GM19043 (cell line): Measurements from ENCODE around the gene YIPF3.

Experiments used
- ATAC-seq: cut with Tn5 transposase; IDR thresholded peaks from one replicate; pipeline ENCODE4 v1.9.1; 2021; ENCODE audit warnings: low read depth; ENCODE audit not compliant: unreplicated experiment

YIPF3 gene

DNA sequence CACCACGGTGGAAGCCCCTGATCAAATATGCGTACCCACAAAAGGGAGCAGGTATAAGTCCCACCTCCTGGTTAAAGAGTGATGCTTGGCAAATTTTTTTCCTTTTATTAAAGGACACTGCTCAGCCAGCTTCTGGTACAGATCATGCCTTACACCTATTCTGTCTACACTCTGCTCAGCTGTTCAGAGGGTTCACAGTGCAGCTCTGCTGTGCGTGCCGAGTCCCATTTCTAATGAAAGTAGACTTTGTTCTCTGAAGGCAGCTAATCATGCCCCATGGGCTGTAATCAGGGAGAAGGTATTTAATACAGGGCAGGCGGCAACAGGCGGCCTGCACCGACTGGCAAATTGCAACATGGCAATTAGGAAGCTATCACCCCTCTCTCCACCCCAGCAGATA is 22.9 kb downstream of the YIPF3 start:
- ATAC-seq: no peak

- no peak for ATAC-seq
These were observed 23.5 kb downstream of the YIPF3 start for GRCh38 chr6:43493230-43493629.

GRCh38 chr6:43492673-43493072 is 24.1 kb downstream of the YIPF3 start:
- no peak for ATAC-seq

GRCh38 chr6:43491750-43492661 is 24.7 kb downstream of the YIPF3 start:
- no peak for ATAC-seq

- ATAC-seq: no peak
These were observed 26.2 kb downstream of the YIPF3 start for GRCh38 chr6:43490523-43490939.

DNA sequence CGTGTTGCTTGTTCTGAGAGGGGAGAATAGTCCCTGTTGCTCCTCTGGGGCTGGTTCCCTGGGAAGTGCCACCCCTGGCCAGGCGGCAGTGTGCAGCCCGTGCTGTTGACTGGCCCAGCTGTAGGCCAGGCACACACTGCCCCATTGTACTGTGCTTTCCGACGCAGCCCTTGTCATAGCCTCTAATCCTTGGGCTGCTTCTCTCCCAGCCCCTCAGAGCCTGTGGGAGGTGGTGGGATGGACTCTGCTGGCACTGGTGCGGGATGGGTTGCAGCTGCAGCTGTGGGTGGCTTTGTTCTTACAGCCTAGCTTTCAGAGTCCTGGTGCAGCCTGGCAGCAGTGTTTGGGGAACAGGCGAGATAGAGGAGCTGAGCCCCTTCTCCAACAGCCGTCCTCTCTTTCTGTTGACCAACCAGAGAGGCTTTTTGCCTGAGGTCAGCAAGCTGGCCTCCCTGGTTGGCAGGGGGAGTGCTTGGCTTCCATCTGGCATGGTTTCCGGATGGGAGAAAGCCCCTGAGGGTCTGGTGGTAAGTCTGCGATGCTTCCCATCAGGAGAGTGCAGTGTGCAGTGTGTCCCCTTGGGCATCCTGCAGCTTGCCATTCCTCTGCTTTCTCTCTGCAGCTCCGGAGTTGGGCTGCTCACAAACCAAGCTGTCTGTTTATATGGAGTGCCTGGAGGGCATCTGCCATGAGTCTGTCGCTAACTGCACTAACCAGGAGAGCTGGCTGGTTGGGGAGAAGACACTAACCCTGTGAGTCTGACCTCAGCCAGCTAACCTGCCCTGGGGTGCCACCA is 27.3 kb downstream of the YIPF3 start:
- ATAC-seq: no peak

DNA sequence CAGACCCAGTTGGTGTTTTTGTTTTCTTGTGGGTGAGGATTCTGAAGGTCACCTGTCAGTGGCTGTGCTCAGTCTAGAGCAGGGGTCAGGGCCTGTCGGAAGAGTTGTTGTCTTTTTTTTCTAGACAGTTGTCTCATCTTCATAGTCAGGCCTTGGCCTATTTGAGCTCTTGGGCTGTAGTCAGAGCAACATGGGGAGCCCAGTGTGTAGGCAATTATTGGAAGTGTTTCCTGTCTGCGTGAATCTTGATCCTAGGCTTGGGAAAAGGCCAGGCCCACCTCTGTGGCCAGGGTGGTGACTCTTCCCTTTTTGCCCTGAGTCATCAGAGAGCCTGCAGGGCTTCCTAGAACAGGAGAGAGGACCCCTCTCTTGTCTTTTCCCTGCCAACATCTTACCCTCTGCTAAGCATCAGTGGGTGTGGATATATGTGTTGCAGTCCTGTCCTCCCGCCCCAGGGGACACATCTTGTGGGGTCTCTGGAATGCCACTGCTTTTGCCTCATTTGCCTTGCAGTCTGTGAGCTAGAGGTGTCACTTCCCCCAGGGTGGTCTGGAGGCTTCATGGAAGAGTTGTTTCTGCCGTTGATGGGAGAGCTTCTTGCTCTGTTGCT is 28.0 kb downstream of the YIPF3 start:
- ATAC-seq: no peak

DNA sequence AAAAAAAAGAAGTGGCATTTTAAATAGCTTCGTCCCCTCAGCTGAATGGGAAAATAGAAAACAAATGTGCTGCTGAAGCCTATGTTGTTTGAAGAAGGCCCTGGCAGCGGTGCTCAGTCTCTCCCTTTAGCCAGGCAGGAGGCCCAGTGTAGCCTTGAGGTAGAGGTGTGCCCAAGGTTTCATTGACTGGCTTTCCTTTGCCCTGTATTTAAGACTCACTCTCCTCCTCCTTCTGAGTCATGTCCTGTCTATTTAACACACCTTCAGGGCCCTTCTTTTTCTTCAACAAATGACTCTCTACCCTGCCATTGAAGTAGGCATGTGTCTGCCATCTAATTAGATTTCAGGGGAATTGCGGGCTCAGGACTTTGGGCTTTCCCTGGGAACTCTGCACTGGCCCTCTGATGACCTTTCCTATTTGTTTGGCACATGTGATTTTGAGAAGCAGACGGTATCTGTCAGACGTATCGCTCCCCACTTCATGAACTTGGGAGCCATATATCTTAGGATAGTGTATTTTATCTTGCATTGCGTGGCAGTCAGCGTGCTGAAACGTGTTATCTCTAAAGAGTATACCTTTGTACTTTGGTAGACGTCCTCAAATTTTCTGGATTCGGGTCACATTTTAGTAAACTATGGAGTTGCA is 35.0 kb downstream of the YIPF3 start:
- ATAC-seq: no peak

DNA sequence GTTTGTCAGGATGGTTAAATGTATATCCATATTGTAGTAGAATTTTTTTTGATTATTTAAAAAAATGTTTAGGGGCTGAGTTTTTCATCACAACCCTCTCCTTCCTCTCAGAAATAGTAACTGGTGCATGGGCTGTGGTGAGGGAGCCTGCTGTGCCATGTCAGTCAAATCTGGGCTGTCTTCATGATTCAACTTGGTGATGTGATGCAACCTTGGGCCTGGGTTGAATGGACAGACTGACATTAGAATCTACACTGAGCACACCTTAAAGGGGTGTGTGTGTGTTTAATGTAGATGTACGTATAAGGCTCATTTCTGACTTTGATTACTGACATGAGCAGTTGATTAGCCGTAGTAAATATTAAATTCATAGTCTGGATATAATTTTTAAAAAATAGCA is 35.7 kb downstream of the YIPF3 start:
- ATAC-seq: no peak

GRCh38 chr6:43478008-43478372 is 38.7 kb downstream of the YIPF3 start:
- no peak for ATAC-seq

- ATAC-seq: peak; percentile 90
These were observed 39.3 kb downstream of the YIPF3 start, which contains the start of gene TJAP1 for GRCh38 chr6:43477235-43478007. TJAP1 (plus strand) TSS chr6:43477570; CDS start chr6:43499002, 21,432 bp downstream.

GRCh38 chr6:43476746-43477145 is 40.0 kb downstream of the YIPF3 start:
- ATAC-seq: no peak

- ATAC-seq: no peak
These were observed 41.2 kb downstream of the YIPF3 start for GRCh38 chr6:43475516-43475915.

DNA sequence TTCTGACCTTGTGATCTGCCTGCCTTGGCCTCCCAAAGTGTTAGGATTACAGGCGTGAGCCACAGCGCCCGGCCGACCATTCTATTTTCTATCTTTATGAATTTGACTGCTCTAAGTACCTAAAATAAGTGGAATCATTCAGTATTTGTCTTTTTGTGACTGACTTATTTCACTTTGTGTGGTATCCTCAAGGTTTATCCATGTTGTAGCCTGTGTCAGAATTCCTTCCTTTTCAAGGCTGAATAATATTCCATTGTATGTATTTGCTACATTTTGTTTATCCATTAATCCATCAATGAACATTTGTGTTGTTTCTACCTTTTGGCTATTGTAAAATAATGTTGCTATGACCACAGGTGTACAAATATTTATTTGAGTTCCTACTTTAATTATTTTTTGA is 44.2 kb downstream of the YIPF3 start:
- no peak for ATAC-seq

- no peak for ATAC-seq
These were observed 45.3 kb downstream of the YIPF3 start for GRCh38 chr6:43471399-43471798.

DNA sequence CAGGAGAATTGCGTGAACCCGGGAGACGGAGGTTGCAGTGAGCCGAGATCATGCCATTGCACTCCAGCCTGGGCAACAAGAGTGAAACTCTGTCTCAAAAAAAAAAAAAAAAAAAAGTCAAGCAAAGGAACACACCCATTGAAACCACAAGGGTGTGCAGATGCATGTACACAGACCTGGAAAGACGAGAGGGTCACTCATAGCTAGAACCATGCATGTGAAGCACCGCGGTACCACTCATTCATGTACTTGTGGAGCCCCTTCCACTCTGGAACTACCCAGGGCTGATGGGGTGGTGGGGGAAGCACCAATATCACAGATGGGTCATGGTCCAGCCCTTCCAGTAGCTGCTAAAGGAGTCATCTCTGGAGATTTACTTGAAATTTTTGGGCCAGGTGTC is 46.8 kb downstream of the YIPF3 start:
- ATAC-seq: no peak

- no peak for ATAC-seq
These were observed 47.7 kb downstream of the YIPF3 start for GRCh38 chr6:43468748-43469681.

GRCh38 chr6:43468240-43468639 is 48.5 kb downstream of the YIPF3 start:
- ATAC-seq: no peak

DNA sequence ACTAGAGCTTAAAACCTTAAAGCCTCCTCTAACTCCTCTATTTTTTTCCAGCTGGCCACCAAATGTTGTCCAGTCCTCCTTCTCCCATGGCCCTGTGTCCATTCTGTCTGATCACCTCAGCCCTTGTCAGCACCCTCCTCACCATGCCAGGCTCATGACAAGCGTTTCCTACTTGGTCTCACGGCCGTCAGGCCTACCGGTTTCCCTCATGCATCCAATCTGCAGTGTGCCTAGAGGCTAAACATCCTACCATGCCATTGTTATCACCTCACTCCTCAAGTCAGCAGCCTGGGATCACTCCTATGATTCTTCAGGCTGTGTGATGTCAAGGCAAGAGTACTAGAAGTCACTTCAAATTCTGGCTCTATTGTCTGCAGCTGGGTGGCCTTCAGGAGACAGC is 49.0 kb downstream of the YIPF3 start:
- no peak for ATAC-seq
